Activated CD8-positive, alpha-beta memory T cell treated with anti-CD3 and anti-CD28 coated beads, Interleukin-2, amount 50 U/mL, for 24 hours (primary cell): Measurements from ENCODE around the gene SNX27.
"Not testable (repeated sequence)": the region's sequence is repeated elsewhere in the genome, so short reads cannot be mapped to it uniquely, and the experiment has no call there.

Source experiments
- DNase-seq: peaks from one replicate; pipeline ENCODE4 v3.0.0-alpha.2; 2020; ENCODE audit errors: extremely low read depth

SNX27 gene

DNA sequence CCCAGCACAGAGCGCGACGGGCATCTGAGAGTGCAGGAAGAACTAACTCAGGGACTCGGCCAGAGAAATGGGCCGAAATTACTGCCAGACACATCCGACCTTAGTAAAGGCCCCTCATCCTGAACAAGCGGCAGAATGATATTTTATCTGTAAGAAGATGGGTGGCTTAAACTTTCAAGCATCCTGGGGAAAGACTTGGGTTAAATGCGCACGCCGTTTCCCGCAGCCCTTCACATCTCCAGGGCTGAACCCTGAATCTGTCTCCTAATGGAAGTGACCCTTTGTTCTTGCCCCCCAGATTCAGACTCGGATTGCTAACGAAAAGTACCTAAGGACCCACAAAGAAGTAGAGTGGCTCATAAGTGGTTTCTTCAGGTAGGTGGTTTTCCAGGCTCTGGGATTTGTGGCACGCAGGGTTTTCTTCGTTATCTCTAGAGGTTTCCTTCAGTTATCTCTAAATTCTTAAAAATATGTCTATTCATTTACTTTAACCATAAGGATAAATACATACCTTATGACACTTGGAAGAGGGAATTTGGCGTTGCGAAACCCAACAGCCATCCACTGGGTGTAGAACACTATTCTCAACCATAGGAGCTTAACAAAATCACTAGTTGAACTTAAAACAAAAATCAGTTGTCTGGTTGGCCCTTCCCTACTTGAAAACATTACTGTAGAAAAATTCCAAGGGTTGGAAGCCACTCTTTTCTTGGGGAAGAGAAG is 110.1 kb downstream of the SNX27 start:
- no peak for DNase-seq

DNA sequence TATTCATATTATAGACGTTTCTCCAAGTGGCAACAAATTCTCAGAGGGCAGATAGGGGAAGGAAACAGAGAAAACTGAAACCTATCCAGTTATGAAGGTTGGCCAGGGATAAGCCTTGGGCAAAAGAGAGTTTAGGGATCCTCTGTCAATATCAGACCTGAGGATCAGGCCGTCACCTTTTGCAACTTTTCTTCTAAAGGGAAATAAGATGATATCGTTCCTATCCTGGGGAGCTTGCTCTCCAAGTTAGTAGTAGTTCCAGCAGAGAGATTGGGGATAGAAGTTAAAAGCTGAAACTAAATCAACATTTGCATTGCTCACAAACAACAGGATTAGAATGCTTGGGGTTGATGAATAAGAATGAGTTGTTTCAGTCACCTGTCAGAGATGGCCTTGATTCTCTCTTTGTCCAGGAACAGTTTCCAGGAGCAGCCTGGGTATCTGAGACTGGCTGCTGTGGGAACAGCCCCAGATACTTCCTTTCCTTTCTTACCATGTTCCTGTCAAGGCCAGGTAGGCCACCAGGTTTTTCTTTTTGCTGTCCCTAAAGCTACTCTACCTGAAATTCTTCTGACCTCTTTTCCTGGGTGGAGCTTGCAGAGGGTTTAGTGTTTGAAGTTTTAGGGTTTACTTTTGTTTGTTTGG is 112.0 kb downstream of the SNX27 start:
- no peak for DNase-seq

DNA sequence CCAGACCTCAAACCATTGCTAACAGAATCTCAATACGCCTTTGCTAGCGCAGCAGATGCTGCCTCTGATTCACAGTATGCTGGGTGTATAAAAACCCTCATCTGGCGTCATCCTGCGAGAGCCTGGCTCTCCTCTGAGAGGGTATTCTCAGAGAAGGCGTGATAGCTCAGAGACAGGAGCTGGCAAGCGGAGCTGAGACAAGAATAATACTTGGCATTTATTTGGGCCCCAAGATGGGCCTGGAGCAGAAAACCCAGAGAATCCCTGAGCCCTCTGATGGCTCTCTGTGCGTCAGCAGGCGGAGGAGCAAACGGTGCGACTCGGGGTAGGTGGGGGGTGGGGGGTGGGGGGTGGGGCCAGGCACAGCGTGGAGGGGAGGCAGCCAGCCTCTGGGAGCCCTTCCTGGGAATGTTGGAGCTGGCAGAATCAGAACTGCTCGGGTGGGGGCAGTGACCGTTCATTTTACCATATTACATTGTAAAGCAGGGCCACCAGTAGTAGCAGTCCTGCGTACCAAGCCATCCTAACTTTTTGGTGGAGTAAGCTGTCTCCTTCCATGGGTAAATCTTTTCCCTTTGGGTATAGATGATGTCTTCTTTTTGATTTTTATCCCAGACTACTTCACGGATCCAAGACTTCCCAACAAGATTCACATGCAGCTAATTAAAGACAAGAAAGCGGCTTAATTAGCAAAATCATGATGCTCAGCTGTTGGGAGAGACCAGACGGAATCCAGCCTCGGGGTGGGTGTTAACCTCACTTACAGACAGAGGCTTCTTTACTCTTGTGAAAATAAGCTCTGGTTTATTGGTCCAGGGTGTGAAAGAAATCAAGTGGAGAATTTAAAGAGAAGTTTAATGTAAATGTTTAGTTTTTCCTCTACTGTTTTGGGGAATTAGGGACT is 116.6 kb downstream of the SNX27 start:
- no peak for DNase-seq

DNA sequence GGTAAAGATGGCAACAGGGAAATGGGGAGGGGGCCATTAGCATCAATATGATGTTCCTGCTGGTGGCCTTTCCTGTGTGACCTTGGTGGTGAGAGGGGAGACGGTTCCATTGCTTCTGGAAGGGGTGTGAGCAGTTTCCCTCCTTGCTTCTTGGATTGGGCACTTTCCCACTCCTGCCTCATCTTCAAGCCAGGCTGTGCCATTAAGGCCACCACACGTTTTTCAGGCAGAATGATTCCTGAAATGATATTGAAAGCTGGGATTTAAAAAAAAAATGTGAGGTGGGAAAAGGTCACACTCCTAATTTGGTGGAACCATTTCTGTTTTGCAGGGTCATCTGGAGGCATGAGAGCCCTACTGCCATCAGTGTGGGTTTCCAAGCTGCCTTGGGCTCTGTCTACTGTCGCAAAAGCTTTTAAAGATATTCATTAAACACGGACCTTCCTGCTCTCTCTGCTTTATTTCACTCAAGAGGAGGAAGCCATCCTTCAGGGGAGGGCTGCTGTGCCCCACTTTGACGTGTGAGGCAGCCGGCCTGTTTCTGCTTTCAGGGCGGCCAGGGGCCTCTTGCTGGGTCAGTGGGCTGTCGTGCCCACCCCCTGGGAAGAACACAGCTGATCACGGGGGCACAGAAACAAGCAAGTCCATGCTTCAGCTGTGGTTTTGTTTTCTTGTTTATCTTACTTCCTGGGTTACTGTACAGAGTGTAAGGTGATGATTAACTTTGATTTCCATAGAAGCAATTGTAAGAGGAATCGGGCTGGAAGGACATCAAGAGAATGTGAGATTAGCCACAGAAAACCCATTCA is 117.5 kb downstream of the SNX27 start:
- no peak for DNase-seq

DNA sequence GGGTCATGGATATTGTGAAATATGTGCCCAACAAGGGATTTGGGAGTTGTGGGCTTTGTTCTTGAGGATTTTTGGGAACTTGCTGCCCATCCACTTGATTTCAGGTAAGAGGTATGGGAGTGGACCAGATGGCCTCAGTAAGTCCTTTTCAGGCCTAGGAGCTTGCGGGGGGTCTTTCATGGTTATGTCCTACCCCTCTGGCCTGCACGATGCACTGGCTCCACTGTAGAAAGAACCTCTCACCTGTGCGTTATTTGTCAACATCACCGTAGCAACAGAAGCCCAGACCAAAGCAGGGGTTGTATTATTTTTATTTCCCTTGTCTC is 118.1 kb downstream of the SNX27 start:
- DNase-seq: no peak

DNA sequence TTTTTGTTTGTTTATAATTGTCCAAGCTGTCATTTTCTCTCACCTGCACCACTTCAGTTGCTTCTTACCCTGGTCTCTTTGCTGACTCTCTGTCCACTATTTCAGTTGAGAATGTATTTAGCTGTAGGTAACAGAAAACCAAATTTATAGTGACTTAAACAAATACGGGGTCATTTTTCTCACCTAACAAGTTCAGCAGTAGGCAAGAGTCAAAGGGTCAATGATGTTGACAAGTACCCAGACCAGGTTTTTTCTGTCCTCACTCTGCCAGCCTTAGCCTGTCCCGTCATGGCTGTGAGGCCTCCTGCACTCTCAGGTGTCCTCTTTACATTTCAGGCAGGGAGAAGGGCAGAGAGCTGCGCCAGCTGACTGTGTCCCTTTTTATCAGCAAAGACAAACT is 121.3 kb downstream of the SNX27 start:
- DNase-seq: no peak

DNA sequence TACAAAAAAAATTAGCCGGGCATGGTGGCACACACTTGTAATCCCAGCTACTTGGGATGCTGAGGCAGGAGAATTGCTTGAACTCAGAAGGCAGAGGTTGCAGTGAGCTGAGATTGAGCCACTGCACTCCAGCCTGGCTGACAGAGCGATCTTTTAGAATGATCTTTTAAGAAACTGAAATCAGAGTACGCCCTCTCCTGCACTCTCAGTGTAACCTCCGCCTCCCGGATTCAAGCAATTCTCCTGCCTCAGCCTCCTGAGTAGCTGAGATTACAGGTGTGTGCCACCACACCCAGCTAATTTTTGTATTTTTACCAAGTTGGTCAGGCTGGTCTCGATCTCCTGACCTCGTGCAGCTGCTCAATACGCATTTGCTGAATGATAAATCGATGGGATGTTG is 122.1 kb downstream of the SNX27 start:
- DNase-seq: not testable (repeated sequence)

DNA sequence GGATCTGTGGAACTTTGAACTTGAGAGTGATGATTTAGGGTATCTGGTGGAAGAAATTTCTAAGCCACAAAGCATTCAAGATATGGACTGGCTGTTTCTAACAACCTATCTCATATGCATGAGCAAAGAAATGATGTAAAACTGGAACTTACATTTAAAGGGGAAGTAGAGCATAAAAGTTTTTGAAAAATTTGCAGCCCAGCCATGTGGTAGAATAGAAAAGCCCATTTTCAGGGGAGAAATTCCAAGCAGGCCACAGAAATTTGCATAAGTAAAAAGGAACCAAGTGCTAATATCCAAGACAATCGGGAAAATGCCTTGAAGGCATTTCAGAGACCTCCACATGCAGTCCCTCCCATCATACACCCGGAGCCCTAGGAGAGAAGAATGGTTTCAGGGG is 125.2 kb downstream of the SNX27 start:
- no peak for DNase-seq

DNA sequence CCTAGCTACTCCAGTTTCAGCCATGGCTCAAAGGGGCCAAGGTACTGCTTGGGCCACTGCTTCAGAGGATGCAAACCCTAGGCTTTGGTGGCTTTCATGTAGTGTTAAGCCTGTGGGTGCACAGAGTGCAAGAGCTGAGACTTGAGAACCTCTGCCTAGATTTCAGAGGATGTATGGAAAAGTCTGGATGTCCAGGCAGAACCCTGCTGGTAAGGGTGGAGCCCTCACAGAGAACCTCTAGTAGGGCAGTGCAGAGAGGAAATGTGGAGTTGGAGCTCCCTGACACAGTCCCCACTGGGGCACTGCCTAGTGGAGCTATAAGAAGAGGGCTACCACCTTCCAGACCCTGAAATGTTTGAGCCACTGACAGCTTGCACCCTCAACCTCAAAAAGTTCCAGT is 125.6 kb downstream of the SNX27 start:
- no peak for DNase-seq

DNA sequence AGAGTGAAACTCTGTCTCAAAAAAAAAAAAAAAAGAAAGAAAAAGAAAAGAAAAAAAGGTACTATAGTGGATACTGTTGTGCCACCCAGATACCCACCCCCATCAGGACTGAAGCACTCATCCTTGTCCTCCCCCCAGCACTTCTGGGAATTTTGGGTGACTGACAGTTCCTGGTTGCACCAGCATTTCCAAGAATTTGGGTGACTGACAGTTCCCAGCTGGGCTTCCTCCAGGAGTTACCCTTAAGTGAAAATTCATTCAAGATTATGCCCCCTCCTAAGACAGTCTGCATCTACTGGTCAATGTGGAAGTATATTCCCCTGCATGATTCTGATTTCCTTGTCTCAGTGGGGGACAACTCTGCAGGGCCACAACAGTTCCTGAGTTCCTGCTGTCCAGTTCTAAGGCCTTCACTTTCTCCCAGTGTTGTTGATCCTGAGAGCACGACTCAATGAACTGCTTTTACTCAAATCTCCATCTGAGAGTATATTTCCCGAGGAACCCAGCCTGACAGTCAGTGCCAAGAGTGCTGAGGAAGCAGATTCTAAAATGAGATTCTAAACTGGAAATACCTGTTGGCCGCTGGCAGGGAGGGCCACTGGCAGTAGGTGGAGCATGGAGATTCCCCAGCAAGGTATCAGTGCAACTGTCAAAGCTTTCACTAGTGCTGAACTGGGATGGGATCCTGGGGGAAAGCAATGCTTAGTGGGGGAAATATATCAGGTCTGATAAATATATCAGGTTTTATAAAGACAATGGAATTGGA is 127.9 kb downstream of the SNX27 start:
- DNase-seq: no peak

DNA sequence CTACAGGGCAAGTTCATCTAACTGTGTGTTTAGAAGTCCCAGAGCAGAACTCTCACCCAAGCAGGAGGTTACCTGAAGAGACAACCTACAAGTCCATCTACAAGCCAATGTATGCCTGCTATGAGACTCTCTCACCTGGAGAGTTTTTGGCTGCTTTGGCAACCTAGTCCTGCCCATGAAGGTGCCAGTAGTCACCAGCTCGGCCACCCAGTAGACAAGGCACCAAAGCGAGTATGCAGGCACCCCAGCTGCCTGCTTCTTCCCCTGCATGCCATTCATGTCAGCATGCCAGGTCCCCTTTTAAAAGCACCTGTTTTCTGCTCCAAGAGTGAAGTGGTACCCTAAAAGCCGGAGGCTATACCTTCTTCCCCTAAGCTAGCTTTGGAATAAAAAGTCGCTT is 129.7 kb downstream of the SNX27 start:
- DNase-seq: no peak
